Umbilical cord (tissue), 2 donors: ENCODE data around the gene RPIA. TPM values are rescaled to one million over a fixed set of nuclear protein-coding genes. Genes with fewer than 3 reads are reported as not detected.
"Not testable (repeated sequence)": the region's sequence is repeated elsewhere in the genome, so short reads cannot be mapped to it uniquely, and the experiment has no call there.

Experiments
- DNase-seq: peaks from one replicate; pipeline ENCODE4 v3.0.0-alpha.2; 2015; ENCODE audit warnings: low spot score
- total RNA-seq: library from RNA; depleted of rRNA; stranded (reverse); fragments of >200 nt; gene quantifications from one replicate; pipeline ENCODE4 v1.2.3, GENCODE V29; 2014; ENCODE audit warnings: low replicate concordance; ENCODE audit not compliant: insufficient read depth

Gene RPIA
- total RNA-seq, 1 donor from 2014 or later, result 6.3 TPM

DNA sequence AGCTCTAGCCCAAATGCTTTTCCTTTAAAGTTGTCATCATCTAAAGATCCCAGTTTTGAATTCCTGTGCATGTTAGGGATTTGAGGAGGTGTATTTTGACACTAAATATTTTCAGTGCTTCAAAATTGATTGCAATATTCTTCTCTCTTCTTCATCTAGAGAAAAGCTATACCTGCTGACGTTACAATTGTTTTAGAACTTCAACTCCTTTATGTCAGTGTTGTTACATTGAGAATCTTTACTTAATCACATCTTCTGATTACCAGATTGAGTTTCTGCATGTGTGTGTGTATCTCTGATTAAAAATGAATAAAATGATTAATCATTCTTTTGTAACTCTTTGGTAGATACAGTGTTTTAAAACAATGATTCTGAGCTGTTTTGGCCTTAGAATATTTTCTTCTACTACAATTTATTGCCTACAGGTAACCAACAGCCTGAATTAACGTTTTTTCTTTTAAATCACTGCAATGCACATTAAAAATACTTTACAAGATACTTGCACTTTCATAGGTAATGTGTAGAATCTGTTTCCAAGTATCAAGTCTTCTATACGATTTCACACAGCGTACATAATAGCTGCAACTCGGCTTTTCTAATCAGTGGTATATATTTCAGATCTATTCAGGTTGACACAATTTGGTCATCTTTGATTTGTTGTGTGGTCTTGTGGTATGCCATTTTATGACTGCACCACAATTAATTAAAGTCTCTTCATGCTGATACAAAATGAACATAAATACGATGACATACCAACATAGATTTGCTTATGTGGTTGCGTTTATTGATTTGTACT lies 82.0 kb downstream of the RPIA start:
- not testable (repeated sequence) for DNase-seq

DNA sequence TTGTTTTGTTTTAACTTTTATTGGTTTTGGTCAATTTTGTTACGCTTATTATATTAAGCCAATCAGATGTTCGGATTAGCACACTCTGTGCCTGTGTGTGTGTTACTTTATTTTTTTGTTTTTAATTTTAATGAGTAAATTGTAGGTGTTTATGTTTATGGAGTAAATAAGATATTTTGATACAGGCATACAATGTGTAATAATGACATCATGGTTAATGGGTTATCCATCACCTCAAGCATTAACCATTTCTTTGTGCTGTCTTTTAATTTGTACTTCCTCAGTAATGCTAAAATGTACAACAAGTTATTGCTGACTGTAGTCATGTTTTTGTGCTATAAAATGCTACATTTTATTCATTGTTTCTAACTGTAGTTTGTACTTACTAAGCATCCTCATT lies 97.7 kb downstream of the RPIA start:
- DNase-seq, result not testable (repeated sequence)

DNA sequence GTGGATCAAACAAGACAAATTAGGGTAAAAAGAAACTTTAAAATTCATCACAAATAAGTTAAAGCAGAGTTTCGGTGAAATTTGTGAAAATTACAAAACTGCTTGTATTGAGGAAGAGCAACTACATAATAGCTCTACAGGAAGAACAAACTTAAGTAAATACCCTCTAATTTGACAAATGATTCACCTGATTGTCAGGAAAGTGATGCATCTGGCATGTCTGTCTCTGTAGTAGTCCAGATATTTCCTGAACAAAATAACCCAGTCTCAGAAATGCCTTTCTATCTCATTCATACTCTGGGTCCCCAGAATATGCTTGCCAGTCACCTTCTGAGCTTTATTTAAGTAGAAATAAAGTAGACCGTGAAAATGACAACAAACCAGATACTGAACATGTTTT lies 104.5 kb downstream of the RPIA start:
- not testable (repeated sequence) for DNase-seq

DNA sequence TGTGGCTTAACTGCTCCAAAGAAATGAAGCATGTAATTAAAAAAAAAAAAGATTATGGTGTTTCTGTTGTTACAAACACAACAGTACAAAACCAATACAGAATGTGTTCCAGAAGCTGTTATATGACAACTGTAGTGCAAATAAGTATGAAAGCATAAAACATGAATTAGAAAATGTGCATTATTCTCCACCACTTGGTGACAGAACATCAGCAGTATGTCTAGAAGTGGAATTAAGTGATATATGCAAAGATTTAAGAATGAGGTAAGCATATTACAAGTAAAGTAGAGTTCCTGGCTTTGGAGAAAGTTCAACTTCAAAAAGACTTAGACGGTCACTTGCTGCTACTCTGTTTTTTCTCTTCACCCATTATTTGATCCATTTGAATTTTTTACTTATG lies 105.0 kb downstream of the RPIA start:
- DNase-seq, result not testable (repeated sequence)

DNA sequence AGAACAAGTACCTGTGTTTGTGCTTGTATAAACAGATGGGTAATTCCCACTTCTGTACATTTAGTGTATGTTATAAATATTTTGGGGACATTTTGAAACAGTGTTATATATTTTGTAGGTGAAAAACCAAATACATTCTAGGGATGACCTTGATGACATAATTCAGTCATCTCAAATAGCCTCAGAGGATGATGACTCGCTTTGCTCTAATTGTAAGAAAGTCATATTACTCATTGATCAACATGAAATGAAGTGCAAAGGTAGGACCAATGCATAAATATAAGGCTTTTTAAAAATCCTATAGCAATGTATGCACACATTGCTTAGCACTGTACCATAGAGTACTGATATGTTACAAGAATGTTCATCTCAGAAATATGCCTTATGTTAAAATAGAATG lies 105.7 kb downstream of the RPIA start:
- DNase-seq, result not testable (repeated sequence)

Other genes starting within 250 kb of the RPIA start
- gene FOXI3, start 239.0 kb upstream of the RPIA start, total RNA-seq, result 1.7 TPM
- gene EIF2AK3, start 64.2 kb upstream of the RPIA start, total RNA-seq, result 20.2 TPM